GM06990 (cell line): ENCODE data around the gene PPP3CA.

ENCODE experiments used
- DNase-seq: peaks from one replicate; pipeline ENCODE4 v3.0.0-alpha.2; 2011; ENCODE audit not compliant: insufficient read length; ENCODE audit errors: extremely low read depth
- H3K27me3 ChIP-seq: replicated peaks from 2 replicates; pipeline ENCODE4 v1.6.0; 2011; ENCODE audit warnings: low read length; ENCODE audit not compliant: control insufficient read depth, insufficient read depth
- H3K36me3 ChIP-seq: 2 replicates; pipeline ENCODE4 v1.5.1; 2011; ENCODE audit warnings: low read length; ENCODE audit not compliant: control insufficient read depth, insufficient read depth
- H3K4me3 ChIP-seq: replicated peaks from 2 replicates; pipeline ENCODE4 v1.5.1; 2011; ENCODE audit warnings: low read depth, mild to moderate bottlenecking, control low read depth, low read length
- CTCF ChIP-seq: IDR thresholded peaks from 2 replicates; pipeline ENCODE4 v1.5.1; 2011; ENCODE audit warnings: low read length, control low read depth, mild to moderate bottlenecking, inconsistent platforms; ENCODE audit not compliant: insufficient read depth, poor library complexity, severe bottlenecking

Gene PPP3CA

GRCh38 chr4:101252721-101253120, 94.6 kb downstream of the PPP3CA start:
- H3K36me3 ChIP-seq, result no peaks in the 10 kb centered on the region
- H3K27me3 ChIP-seq, result no peaks in the 10 kb centered on the region
- no peak for DNase-seq
- no peak overlapping the region for H3K4me3 ChIP-seq
- no peak for TF ChIP-seq CTCF

GRCh38 chr4:101251261-101251660, 96.1 kb downstream of the PPP3CA start:
- Histone ChIP-seq H3K4me3 (no peak overlapping the region), H3K27me3 (no peaks in the 10 kb centered on the region), H3K36me3 (no peaks in the 10 kb centered on the region)
- DNase-seq, result no peak
- no peak for TF ChIP-seq CTCF

DNA sequence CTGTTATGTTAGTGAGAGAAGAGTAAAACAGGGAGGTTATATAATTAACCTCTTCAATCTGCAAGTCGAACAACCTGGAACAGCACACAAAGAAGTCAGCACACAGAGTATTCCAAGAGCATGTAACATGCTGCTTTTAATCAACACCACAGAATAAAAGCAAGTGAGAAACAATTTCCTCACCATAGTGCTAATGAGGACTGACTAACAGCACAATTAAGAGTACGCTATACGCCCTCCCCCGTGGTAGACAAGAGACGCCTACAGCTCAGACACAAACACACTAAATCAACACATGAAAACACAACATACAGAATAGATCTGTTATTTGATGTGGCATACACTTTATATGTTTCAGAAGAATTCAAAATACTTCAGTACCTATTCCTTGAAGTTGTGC, 103.0 kb downstream of the PPP3CA start:
- DNase-seq, result no peak
- TF ChIP-seq CTCF, result no peak

DNA sequence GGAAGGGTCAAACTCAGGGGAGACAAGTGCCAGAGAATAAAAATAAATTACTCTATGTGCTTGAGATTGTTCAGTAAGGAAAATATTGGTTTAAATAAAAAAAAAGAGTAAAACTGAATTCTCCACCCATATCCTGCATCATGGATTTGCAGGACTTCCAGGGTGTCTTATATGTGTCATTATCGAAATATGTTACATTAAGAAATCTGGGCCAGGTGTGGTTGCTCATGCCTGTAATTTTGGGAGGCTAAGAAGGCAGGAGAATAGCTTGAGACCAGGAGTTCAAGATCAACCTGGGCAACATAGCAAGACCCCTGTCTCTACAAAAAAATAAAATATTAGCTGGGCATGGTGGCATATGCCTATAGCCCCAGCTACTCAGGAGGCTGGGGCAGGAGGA, 104.9 kb downstream of the PPP3CA start:
- no peak for DNase-seq
- no peak overlapping the region for H3K4me3 ChIP-seq
- TF ChIP-seq CTCF, result no peak
- no peaks in the 10 kb centered on the region for H3K27me3 ChIP-seq
- H3K36me3 ChIP-seq, result no peaks in the 10 kb centered on the region

More for the DNA sequence above, 103.0 kb downstream of the PPP3CA start:
- no peaks in the 10 kb centered on the region for H3K27me3 ChIP-seq
- no peaks in the 10 kb centered on the region for H3K36me3 ChIP-seq
- no peak overlapping the region for H3K4me3 ChIP-seq

DNA sequence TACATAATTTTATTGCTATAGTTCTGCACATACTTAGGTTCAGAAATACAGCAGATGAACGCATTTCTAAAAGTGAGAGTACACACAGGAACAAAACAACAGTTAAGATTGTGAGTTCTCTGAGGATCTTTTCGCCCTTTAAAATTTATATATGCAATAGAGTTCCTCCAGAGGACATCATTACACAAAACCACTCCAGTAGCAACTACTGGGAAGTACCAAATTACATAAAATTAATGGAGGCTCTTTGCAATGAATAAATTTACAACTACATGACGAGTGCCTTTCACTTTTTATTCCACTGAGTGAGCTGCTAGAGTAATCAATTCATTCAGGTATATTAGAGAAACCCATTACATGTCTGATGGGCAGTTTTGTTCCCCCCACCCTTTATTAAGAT, 107.2 kb downstream of the PPP3CA start:
- no peak for DNase-seq
- H3K36me3 ChIP-seq, result no peaks in the 10 kb centered on the region
- no peaks in the 10 kb centered on the region for H3K27me3 ChIP-seq
- TF ChIP-seq CTCF, result no peak
- no peak overlapping the region for H3K4me3 ChIP-seq

DNA sequence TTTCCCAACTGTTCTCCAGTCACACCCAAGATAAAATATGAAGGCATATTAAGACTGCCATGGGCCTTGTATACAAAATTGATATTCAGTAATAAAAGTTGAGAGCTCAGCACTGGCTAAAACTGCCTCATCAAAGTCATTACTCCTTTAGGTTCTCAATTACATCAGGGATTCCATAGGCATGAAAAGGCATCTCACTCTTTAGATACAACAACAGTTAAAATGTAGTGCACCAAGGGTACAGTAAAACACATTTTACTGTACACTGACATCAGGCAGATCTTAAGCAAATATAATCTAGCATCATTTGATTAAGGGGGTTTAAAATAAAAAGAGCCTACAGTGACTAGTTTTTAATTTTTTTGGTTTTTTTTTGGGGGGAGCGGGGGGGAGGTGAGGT, 107.7 kb downstream of the PPP3CA start:
- H3K36me3 ChIP-seq, result no peaks in the 10 kb centered on the region
- no peak for TF ChIP-seq CTCF
- no peak overlapping the region for H3K4me3 ChIP-seq
- H3K27me3 ChIP-seq, result no peaks in the 10 kb centered on the region
- no peak for DNase-seq
